ENCODE measurements around the gene TCF7L2. TPM values are rescaled to one million over a fixed set of nuclear protein-coding genes. Genes with fewer than 3 reads are reported as not detected.

The TCF7L2 gene
- total and polyA plus RNA-seq, 4 donors: 9.1 to 32.3 (median 21.4) TPM

GRCh38 chr10:113127901-113128283 is 177.8 kb downstream of the TCF7L2 start:
- no peaks in the 10 kb centered on the region for H3K36me3 ChIP-seq (ENCODE audit: control insufficient read depth in 4 of 4, insufficient read depth in 4 of 4, low read length in 4 of 4)
- H3K4me3 ChIP-seq: no peak overlapping the region
- no peak for TF ChIP-seq CTCF (IDR thresholded peaks at IDR 0.05; ENCODE audit: control extremely low read depth, extremely low read depth)
- DNase-seq: peak in 1 of 3 donors; percentile 40
- no peak overlapping the region for H3K27ac ChIP-seq (ENCODE audit: low read depth in 1 of 2, low read length in 1 of 2)
- H3K27me3 ChIP-seq (ENCODE audit: control insufficient read depth in 3 of 3, insufficient read depth in 3 of 3, low read length in 2 of 3): no peaks in the 10 kb centered on the region
- peaks cover 0 to 54% (median 16%) of the 10 kb centered on the region in 5 donors for H3K4me1 ChIP-seq (ENCODE audit: control insufficient read depth in 5 of 5, insufficient read depth in 5 of 5, low read length in 5 of 5)
- 96 to 97% methylated on average over 6 of the region's 6 CpGs for WGBS, 2 donors
- no peaks in the 10 kb centered on the region for H3K9me3 ChIP-seq (ENCODE audit: control insufficient read depth in 4 of 4, insufficient read depth in 3 of 4, low read length in 3 of 4)
- H3K9ac ChIP-seq (ENCODE audit: insufficient read depth in 1 of 2, low read length in 2 of 2): no peak overlapping the region
- no peak for ATAC-seq (ENCODE audit: insufficient read depth, low FRiP score)

- ATAC-seq (ENCODE audit: insufficient read depth, low FRiP score) (no peak), DNase-seq (no peak)
- no peak overlapping the region for H3K4me3 ChIP-seq
- peaks cover 0 to 60% (median 18%) of the 10 kb centered on the region in 5 donors for H3K4me1 ChIP-seq (ENCODE audit: control insufficient read depth in 5 of 5, insufficient read depth in 5 of 5, low read length in 5 of 5)
- no peak for TF ChIP-seq CTCF (IDR thresholded peaks at IDR 0.05; ENCODE audit: control extremely low read depth, extremely low read depth)
- whole genome bisulfite sequencing, 2 donors: 81 to 82% methylated on average over 11 of the region's 11 CpGs
- no peak overlapping the region for H3K27ac ChIP-seq (ENCODE audit: low read depth in 1 of 2, low read length in 1 of 2)
- no peaks in the 10 kb centered on the region for H3K9me3 ChIP-seq (ENCODE audit: control insufficient read depth in 4 of 4, insufficient read depth in 3 of 4, low read length in 3 of 4)
- H3K27me3 ChIP-seq (ENCODE audit: control insufficient read depth in 3 of 3, insufficient read depth in 3 of 3, low read length in 2 of 3): no peaks in the 10 kb centered on the region
- no peak overlapping the region for H3K9ac ChIP-seq (ENCODE audit: insufficient read depth in 1 of 2, low read length in 2 of 2)
- H3K36me3 ChIP-seq (ENCODE audit: control insufficient read depth in 4 of 4, insufficient read depth in 4 of 4, low read length in 4 of 4): no peaks in the 10 kb centered on the region
Measured at GRCh38 chr10:113128450-113129070, 178.5 kb downstream of the TCF7L2 start.

- no peak for TF ChIP-seq CTCF (IDR thresholded peaks at IDR 0.05; ENCODE audit: control extremely low read depth, extremely low read depth)
- 75 to 77% methylated on average over 7 of the region's 7 CpGs for WGBS, 2 donors
- Histone ChIP-seq H3K36me3 (ENCODE audit: control insufficient read depth in 4 of 4, insufficient read depth in 4 of 4, low read length in 4 of 4) (no peaks in the 10 kb centered on the region), H3K9ac (ENCODE audit: insufficient read depth in 1 of 2, low read length in 2 of 2) (no peak overlapping the region), H3K9me3 (ENCODE audit: control insufficient read depth in 4 of 4, insufficient read depth in 3 of 4, low read length in 3 of 4) (no peaks in the 10 kb centered on the region), H3K27ac (ENCODE audit: low read depth in 1 of 2, low read length in 1 of 2) (no peak overlapping the region), H3K4me3 (no peak overlapping the region), H3K27me3 (ENCODE audit: control insufficient read depth in 3 of 3, insufficient read depth in 3 of 3, low read length in 2 of 3) (no peaks in the 10 kb centered on the region), H3K4me1 (ENCODE audit: control insufficient read depth in 5 of 5, insufficient read depth in 5 of 5, low read length in 5 of 5) (peaks cover 0 to 66% (median 18%) of the 10 kb centered on the region in 5 donors)
- ATAC-seq (ENCODE audit: insufficient read depth, low FRiP score): no peak
- DNase-seq: peak in 1 of 3 donors; percentile 38
Measured at GRCh38 chr10:113129117-113129516, 179.1 kb downstream of the TCF7L2 start.
